ENCODE measurements around the gene MYCBPAP. TPM values are rescaled to one million over a fixed set of nuclear protein-coding genes. Genes with fewer than 3 reads are reported as not detected.

The MYCBPAP gene
- total RNA-seq, 1 donor from 2014 or later, result 0.40 TPM

DNA sequence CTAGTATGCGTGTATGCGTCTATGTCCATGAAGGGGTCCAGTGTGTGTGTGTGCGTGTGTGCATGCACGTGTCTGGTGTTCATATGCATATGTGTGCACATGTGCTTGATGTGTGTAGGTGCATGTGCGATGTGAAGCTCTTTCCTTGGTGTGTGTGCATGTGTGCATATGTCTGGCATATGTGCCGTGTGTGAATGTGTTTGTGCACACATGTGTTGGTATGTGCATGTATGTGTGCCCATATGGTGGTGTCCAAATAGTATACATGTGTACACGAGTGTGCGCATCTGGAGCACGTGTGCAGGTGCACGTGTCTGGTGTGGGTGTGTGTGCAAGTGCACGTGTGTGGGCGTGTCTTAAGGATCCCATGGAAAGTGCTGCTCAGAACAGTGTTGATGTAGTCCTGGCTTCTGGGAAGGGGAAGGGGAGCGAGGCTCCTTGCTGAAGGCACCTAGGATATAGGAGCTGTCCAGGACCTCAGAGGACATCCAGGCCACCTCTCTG is 69.3 kb downstream of the MYCBPAP start:
- no peak for ATAC-seq

DNA sequence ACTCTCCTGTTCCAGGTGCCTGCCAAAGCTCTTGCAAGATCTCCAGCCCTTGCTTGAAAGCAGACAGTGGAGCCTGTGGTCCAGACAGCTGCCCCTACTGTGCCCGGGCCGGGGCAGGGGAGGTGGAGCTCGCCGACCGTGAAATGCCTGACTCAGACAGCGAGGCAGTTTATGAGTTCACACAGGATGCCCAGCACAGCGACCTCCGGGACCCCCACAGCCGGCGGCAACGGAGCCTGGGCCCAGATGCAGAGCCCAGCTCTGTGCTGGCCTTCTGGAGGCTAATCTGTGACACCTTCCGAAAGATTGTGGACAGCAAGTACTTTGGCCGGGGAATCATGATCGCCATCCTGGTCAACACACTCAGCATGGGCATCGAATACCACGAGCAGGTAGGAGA is 69.9 kb downstream of the MYCBPAP start:
- ATAC-seq, result no peak

DNA sequence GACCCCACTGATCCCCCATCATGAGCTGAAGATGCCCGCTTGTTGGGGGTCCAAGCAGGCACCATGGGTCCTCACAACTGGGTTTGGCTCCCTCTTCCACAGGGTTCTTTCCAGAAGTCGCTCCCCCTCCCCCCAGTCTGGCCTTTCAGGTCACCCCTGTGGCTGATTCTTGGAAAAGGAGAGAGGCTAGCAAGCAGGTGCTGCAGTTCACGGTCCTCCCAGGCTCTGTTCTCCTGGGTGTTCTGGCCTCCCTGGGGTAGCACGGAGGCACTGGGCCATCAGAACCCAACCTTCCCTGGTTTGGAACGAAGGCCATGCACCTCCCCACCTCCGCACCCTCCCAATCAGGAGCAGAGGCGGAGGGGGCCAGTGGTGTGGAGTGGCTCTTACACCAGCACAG is 71.2 kb downstream of the MYCBPAP start:
- ATAC-seq, result no peak

DNA sequence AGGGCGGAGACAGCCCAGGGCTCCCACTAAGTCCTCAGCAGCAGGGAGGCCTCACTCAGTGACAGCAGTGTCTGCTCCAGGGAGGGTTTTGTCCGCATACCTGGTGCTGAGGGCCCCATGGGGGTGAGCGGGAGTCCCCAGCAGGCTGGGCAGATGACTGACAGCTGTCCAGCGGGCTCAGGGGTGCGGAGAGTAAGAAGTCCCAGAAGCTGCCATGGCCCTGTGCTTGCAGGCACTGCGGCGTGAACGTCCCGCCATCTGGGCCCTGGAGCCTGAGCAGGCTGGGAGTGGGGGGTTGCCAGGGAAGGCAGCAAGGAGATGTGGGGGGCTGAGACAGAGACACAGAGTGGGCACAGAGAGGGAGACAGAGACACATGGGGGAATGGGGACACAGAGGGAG is 72.4 kb downstream of the MYCBPAP start:
- ATAC-seq, result no peak

Other genes starting within 250 kb of the MYCBPAP start
- 0.88 TPM for gene TMEM92, start 234.0 kb upstream of the MYCBPAP start, total RNA-seq
- 10.8 TPM for gene XYLT2, start 162.3 kb upstream of the MYCBPAP start, total RNA-seq
- gene MRPL27, start 135.3 kb upstream of the MYCBPAP start, total RNA-seq, result 64.7 TPM
- 2.4 TPM for gene EME1, start 135.2 kb upstream of the MYCBPAP start, total RNA-seq
- 68.2 TPM for gene LRRC59, start 110.9 kb upstream of the MYCBPAP start, total RNA-seq
- gene ACSF2, start 82.2 kb upstream of the MYCBPAP start, total RNA-seq, result 15.1 TPM
- not detected for gene CHAD, start 39.6 kb upstream of the MYCBPAP start, total RNA-seq
- 10.8 TPM for gene RSAD1, start 29.6 kb upstream of the MYCBPAP start, total RNA-seq
- 38.5 TPM for gene EPN3, start 24.3 kb downstream of the MYCBPAP start, total RNA-seq
- gene SPATA20, start 38.7 kb downstream of the MYCBPAP start, total RNA-seq, result 16.8 TPM
- 0.08 TPM for gene CACNA1G, start 52.3 kb downstream of the MYCBPAP start, total RNA-seq
- 17.6 TPM for gene ABCC3, start 126.4 kb downstream of the MYCBPAP start, total RNA-seq
- 15.9 TPM for gene ANKRD40, start 199.5 kb downstream of the MYCBPAP start, total RNA-seq
- gene LUC7L3, start 211.2 kb downstream of the MYCBPAP start, total RNA-seq, result 43.6 TPM

All from esophagus mucosa (tissue), 1 donor.